Hepatic stellate cell (primary cell): Measurements from ENCODE around the gene ARSK.

Experiments used
- DNase-seq: peaks from one replicate; pipeline ENCODE4 v3.0.0; 2011; ENCODE audit warnings: low spot score

Gene ARSK

DNA sequence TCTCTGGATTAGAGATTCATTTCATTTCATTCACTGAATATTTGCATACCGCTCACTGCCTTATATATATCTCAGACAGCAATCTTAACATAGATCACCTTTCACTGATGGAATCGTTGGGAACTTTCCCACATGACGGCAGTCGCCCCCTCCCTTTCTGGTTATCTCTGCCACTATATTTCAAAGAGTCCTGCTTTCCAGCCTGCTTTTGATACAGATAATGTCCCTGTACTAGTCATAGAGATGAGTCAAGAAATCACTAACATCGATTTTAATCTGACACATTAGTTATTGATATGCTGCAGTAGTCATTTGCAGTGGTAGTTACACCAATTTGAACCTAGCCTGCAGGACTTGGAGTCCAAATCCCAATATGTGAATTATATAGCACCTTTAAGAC is 8.5 kb downstream of the ARSK start:
- no peak for DNase-seq

DNA sequence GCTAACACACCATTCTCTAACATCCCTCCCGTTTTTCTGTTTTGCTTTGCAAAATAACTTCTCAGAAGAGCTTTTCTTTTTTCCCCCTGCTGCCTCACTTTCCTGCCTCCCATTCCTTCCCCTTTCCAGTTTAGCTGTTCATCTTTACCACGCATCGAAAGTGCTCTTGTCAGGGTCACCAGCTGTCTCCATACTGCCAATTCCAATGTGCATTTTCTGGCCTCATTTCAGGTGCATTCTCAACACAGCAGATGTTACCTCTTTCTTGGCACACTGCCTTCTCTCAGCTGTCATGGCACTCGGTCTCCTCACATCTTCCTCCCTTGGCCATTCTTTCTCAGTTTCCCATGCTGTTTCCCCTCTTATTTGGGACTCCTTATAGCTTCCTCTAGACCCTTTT is 9.5 kb downstream of the ARSK start:
- DNase-seq, result no peak

DNA sequence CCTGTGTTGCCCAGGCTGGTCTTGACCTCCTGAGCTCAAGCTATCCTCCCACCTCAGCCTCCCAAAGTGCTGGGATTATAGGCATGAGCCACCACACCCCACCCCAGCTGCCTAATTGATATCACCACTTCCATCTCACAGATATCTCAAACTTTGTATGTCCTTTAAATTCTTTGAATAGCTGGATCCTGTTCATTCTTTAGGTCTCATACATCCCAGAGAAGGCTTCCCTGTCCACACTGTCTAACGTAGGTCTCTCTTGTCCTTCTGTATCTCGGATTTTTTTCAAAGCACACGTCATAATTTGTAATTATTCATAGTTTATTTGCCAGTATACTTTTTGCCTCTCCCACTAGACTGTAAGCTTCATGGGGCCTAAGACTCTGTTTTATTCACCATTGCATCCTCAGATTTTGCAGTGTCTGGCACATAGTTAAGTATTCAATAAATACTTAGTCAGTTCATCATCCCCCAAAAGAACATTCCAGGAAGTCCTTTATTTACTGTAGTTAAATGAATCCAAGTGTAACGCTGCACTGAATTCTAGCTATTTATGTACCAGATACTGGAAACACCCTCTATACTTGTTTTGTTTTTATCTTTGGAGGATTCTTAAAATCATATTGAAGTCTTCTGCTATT is 10.5 kb downstream of the ARSK start:
- peak; percentile 19 for DNase-seq

GRCh38 chr5:95572016-95572415 is 17.1 kb downstream of the ARSK start:
- DNase-seq, result no peak

- DNase-seq, result no peak
These were observed 26.7 kb downstream of the ARSK start for GRCh38 chr5:95581576-95581975.

DNA sequence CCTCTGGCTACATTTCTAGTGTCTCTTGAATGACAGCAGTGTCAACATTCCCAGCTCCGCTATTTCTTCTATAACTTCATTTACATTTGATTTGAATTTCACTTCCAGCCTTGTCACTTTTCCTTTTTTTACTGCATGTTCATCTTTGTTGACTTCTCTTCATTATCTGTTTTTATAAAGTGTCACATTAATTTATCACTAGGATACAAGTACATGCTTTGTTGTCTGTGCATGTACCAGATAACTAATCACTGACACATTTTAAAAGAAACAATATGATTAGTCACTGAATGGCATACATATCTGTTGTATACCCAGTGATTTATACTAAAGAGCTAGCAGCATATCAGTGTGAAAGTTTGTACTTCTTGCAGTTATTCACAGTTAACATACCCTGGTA is 29.1 kb downstream of the ARSK start:
- DNase-seq, result no peak

DNA sequence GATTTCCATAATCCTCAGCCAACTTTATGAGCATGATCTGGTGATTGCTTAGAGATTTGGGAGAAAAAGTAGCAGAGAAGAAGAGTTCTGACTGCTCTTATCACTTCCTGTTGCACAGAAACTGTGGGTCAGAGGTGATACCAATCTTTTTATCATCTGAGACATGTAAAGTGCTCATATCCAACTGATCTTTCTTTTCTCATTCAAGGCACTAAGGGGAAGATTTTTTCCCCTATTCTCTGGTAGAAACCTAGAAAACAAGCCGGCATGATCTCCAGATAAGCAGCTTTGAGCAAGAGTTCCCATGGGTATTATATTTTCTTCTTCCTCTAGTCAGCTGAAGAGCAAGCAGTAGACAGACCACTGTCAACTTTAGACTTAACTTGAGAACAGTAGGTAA is 36.0 kb downstream of the ARSK start:
- no peak for DNase-seq

DNA sequence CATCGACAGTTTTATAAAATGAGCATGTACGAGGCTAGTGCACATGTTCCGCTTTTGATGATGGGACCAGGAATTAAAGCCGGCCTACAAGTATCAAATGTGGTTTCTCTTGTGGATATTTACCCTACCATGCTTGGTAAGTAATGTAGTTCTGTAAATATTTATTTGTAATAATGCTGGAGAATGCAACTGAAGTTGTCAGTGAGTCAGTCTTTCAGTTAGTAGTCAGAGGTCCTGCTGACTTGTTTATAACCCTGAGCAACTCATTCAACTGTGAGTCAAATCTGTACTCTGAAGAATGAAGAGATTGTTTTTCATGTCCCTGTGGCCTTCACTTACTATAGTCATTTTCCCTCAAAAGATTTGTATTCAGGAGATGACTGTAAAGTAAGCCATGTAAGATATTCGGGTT is 36.6 kb downstream of the ARSK start:
- peak; percentile 36 for DNase-seq

DNA sequence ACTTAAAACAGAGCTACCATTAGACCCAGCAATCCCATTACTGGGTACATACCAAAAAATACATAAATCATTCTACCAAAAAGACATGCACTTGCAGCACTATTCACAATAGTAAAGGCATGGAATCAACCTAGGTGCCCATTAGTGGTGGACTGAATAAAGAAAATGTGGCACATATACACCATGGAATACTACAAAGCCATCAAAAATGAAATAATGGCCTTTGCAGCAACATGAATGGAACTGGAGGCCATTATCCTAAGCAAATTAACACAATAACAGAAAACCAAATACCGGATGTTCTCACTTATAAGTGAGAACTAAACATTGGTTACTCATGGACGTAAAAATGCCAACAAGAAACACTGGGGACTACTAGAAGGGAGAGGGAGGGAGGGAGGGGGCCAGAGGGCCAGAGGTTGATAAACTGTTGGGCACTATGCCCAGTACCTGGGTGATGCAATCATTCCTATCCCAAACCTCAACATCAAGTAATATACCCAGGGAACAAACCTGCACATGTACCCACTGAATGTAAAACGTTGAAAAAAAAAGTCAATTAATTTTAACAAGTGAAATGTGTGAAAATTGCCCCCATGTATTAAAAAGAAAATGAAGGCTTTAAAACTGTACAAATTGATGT is 40.5 kb downstream of the ARSK start:
- no peak for DNase-seq

GRCh38 chr5:95599252-95599651 is 44.4 kb downstream of the ARSK start:
- DNase-seq, result no peak

- DNase-seq, result peak; percentile 37
These were observed 45.7 kb downstream of the ARSK start for GRCh38 chr5:95600557-95600956.

- no peak for DNase-seq
These were observed 50.9 kb downstream of the ARSK start for GRCh38 chr5:95605786-95606185.

- DNase-seq, result no peak
These were observed 51.5 kb downstream of the ARSK start for GRCh38 chr5:95606419-95606818.

DNA sequence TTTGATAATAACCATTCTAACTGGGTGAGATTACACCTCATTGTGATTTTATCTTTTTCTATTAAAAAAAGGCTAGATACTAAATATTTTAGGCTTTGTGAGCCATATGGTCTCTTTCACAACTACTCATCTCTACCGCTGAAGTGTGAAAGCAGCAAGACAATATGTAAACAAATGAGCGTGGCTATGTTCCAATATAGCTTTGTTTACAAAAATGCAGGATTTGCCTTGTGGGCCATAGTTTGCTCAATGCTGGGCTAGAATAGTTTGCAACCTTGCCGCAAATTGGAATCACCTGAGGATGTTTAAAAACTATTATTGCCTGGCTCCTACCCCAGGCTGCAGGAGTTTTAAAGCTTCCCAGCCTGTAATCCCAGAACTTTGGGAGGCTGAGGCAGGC is 54.8 kb downstream of the ARSK start:
- no peak for DNase-seq

DNA sequence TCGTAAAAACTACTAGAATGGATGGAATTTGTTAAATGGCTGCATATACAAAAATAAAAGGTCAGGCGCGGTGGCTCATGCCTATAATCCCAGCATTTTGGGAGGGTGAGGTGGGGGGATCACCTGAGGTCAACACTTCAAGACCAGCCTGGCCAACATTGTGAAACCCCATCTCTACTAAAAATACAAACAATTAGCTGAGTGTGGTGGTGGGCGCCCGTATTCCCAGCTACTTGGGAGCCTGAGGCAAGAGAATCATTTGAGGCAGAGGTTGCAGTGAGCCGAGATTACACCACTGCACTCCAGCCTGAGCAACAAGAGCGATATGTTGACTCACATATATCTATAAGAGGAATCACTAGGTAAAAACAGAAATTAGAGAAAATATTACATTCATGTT is 55.6 kb downstream of the ARSK start:
- DNase-seq, result no peak

DNA sequence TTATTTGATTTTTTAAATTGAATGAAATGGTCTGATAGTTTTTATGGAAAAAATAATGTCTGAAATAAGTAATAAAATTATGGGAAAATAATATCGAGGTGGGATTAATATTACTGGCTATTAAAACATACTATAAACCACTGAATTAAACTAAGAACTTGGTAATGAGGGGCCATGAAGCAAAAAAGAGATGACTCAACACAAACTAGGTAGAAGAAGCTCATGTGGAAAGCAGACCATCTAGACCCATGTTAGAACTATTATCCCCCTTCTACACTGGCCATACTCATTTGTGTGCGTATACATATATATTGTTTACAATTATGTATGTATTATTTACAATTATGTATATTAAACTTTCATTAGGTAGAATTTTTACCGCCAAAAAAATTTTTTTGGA is 56.5 kb downstream of the ARSK start:
- no peak for DNase-seq

DNA sequence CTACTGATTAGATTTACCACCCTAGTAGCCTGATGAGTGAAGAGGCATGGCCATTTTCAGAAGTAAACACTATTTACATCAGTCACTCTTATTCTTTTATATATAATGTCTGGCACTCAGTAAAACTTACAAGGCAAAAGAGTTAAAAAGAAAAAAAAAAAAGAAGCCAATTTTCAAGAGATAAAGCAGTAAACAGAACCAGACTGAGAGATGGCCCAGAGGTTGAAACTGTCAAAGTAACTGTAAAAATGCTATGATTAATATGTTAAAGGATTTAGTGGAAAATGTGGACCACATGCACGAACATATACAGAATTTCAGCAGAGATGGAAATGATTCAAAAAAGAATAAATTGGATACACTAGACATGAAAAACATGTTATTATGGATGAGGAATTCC is 58.6 kb downstream of the ARSK start:
- DNase-seq, result no peak

- DNase-seq, result no peak
These were observed 60.2 kb downstream of the ARSK start for GRCh38 chr5:95615164-95615467.

GRCh38 chr5:95617057-95617456 is 62.2 kb downstream of the ARSK start:
- no peak for DNase-seq

GRCh38 chr5:95619096-95619495 is 64.2 kb downstream of the ARSK start:
- DNase-seq, result no peak

- DNase-seq, result no peak
These were observed 64.7 kb downstream of the ARSK start for GRCh38 chr5:95619514-95620029.

DNA sequence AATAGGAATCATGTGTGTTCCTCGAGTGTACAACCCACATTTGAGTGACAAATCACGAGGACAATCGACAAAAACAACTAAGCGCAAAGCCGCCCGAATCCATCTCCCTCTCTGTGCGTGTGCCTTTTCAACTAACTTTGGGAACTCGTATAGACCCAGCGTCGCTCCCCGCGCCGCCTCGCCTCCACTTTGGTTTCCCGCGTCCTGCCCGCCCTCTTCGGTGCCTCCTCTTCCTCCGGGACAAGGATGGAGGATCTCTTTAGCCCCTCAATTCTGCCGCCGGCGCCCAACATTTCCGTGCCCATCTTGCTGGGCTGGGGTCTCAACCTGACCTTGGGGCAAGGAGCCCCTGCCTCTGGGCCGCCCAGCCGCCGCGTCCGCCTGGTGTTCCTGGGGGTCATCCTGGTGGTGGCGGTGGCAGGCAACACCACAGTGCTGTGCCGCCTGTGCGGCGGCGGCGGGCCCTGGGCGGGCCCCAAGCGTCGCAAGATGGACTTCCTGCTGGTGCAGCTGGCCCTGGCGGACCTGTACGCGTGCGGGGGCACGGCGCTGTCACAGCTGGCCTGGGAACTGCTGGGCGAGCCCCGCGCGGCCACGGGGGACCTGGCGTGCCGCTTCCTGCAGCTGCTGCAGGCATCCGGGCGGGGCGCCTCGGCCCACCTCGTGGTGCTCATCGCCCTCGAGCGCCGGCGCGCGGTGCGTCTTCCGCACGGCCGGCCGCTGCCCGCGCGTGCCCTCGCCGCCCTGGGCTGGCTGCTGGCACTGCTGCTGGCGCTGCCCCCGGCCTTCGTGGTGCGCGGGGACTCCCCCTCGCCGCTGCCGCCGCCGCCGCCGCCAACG is 65.3 kb downstream of the ARSK start, which contains the start of gene GPR150:
Gene GPR150, plus strand, starts transcription at position 58 of the 840 bp plus-strand sequence. Its CDS starts 189 bp downstream, at position 247.
- peak; percentile 50 for DNase-seq
